ENCODE measurements around the gene FMNL2.

GRCh38 chr2:152395103-152395502 is 60.1 kb downstream of the FMNL2 start:
- TF ChIP-seq CTCF (IDR thresholded peaks at IDR 0.05; ENCODE audit: insufficient read depth, low read length, poor library complexity, severe bottlenecking), result no peak
- TF ChIP-seq EZH2phosphoT487 (conservative IDR thresholded peaks at IDR 0.05; ENCODE audit: low read length), result no peak

Data from SU-DHL-6 (cell line).